ENCODE measurements around the gene ITPRID2. TPM values are rescaled to one million over a fixed set of nuclear protein-coding genes. Genes with fewer than 3 reads are reported as not detected.

ITPRID2 gene
- total and polyA plus RNA-seq, 2 donors (not counting 1 experiment from before 2014, with no cell fraction given), result 8.9 to 47.6 TPM

- H3K27ac Mint-ChIP-seq, result no peak overlapping the region
- H3K79me2 ChIP-seq (ENCODE audit: control insufficient read depth, insufficient read depth, low read length), result no peaks in the 10 kb centered on the region
- ChIA-PET POLR2A (no interaction called here), CTCF (no interaction called here)
- ATAC-seq (ENCODE audit: low read depth) (no peak), DNase-seq (no peak)
- no peak overlapping the region for H3K4me2 ChIP-seq (replicated peaks; ENCODE audit: low read depth, low read length, poor library complexity, severe bottlenecking)
- H3K9me3 Mint-ChIP-seq (ENCODE audit: insufficient read depth), result no peaks in the 10 kb centered on the region
- H3K4me3 ChIP-seq (ENCODE audit: control extremely low read depth in 1 of 5, extremely low read depth in 1 of 5, insufficient read depth in 1 of 5, low read depth in 2 of 5, low read length in 4 of 5), result no peak overlapping the region
- no peaks in the 10 kb centered on the region for H3K4me1 ChIP-seq (ENCODE audit: control insufficient read depth in 2 of 2, insufficient read depth in 2 of 2, low read length in 2 of 2)
- H3K4me1 Mint-ChIP-seq, result no peaks in the 10 kb centered on the region
- intact Hi-C loops (cut with micrococcal nuclease), result no loop called here
- H2AFZ ChIP-seq (ENCODE audit: insufficient read depth, low read depth, low read length, poor library complexity, severe bottlenecking), result no peak overlapping the region
- H3K9ac ChIP-seq (ENCODE audit: low read length), result no peak overlapping the region
- peaks cover 10% of the 10 kb centered on the region for H3K27me3 Mint-ChIP-seq
- no peak overlapping the region for H3K4me3 Mint-ChIP-seq
- no peak overlapping the region for H3K27ac ChIP-seq (ENCODE audit: low read length in 2 of 2)
- no peaks in the 10 kb centered on the region for H3K27me3 ChIP-seq (replicated peaks in 1 of 4; ENCODE audit: control extremely low read depth in 1 of 4, control insufficient read depth in 3 of 4, insufficient read depth in 4 of 4, low read length in 3 of 4)
- H3K9me3 ChIP-seq (ENCODE audit: control extremely low read depth in 1 of 3, control insufficient read depth in 2 of 3, insufficient read depth in 1 of 3, low read length in 2 of 3), result no peaks in the 10 kb centered on the region
- no peaks in the 10 kb centered on the region for H3K36me3 ChIP-seq (replicated peaks in 1 of 2; ENCODE audit: control extremely low read depth in 1 of 2, control insufficient read depth in 1 of 2, extremely low read depth in 1 of 2, insufficient read depth in 2 of 2, low read length in 1 of 2)
- no peak for TF ChIP-seq EZH2 (IDR thresholded peaks at IDR 0.05; ENCODE audit: borderline replicate concordance, insufficient read depth, low read depth, low read length, poor library complexity, severe bottlenecking)
- TF ChIP-seq CTCF (IDR thresholded peaks at IDR 0.05), result no peak
- no peaks in the 10 kb centered on the region for H4K20me1 ChIP-seq (ENCODE audit: control insufficient read depth, insufficient read depth, low read length, poor library complexity, severe bottlenecking)
Measured at GRCh38 chr2:181859803-181860202, 31.7 kb upstream of the ITPRID2 start.

GRCh38 chr2:181861379-181861778 is 30.2 kb upstream of the ITPRID2 start:
- H3K4me3 Mint-ChIP-seq, result no peak overlapping the region
- ATAC-seq (ENCODE audit: low read depth) (no peak), DNase-seq (no peak)
- Histone ChIP-seq H3K36me3 (replicated peaks in 1 of 2; ENCODE audit: control extremely low read depth in 1 of 2, control insufficient read depth in 1 of 2, extremely low read depth in 1 of 2, insufficient read depth in 2 of 2, low read length in 1 of 2) (no peaks in the 10 kb centered on the region), H3K27me3 (replicated peaks in 1 of 4; ENCODE audit: control extremely low read depth in 1 of 4, control insufficient read depth in 3 of 4, insufficient read depth in 4 of 4, low read length in 3 of 4) (no peaks in the 10 kb centered on the region), H3K4me1 (ENCODE audit: control insufficient read depth in 2 of 2, insufficient read depth in 2 of 2, low read length in 2 of 2) (no peaks in the 10 kb centered on the region), H2AFZ (ENCODE audit: insufficient read depth, low read depth, low read length, poor library complexity, severe bottlenecking) (no peak overlapping the region), H4K20me1 (ENCODE audit: control insufficient read depth, insufficient read depth, low read length, poor library complexity, severe bottlenecking) (no peaks in the 10 kb centered on the region), H3K4me3 (ENCODE audit: control extremely low read depth in 1 of 5, extremely low read depth in 1 of 5, insufficient read depth in 1 of 5, low read depth in 2 of 5, low read length in 4 of 5) (no peak overlapping the region), H3K9ac (ENCODE audit: low read length) (no peak overlapping the region), H3K4me2 (replicated peaks; ENCODE audit: low read depth, low read length, poor library complexity, severe bottlenecking) (no peak overlapping the region), H3K9me3 (ENCODE audit: control extremely low read depth in 1 of 3, control insufficient read depth in 2 of 3, insufficient read depth in 1 of 3, low read length in 2 of 3) (no peaks in the 10 kb centered on the region), H3K79me2 (ENCODE audit: control insufficient read depth, insufficient read depth, low read length) (no peaks in the 10 kb centered on the region), H3K27ac (ENCODE audit: low read length in 2 of 2) (no peak overlapping the region)
- POLR2A ChIA-PET, result no interaction called here
- H3K27me3 Mint-ChIP-seq, result peaks cover 16% of the 10 kb centered on the region
- no peak for TF ChIP-seq CTCF (IDR thresholded peaks at IDR 0.05)
- TF ChIP-seq EZH2 (IDR thresholded peaks at IDR 0.05; ENCODE audit: borderline replicate concordance, insufficient read depth, low read depth, low read length, poor library complexity, severe bottlenecking), result no peak
- CTCF ChIA-PET, result no interaction called here
- intact Hi-C loops (cut with micrococcal nuclease), result no loop called here
- no peak overlapping the region for H3K27ac Mint-ChIP-seq
- 94% methylated on average over 4 of the region's 4 CpGs for WGBS (ENCODE audit: insufficient coverage)
- H3K9me3 Mint-ChIP-seq (ENCODE audit: insufficient read depth), result no peaks in the 10 kb centered on the region
- H3K4me1 Mint-ChIP-seq, result no peaks in the 10 kb centered on the region
